SK-N-SH treated with all-trans-retinoic acid at 6 μM for 48 hours (cell line): ENCODE measurements around the gene NBAS.
"Not testable (repeated sequence)": the region's sequence is repeated elsewhere in the genome, so short reads cannot be mapped to it uniquely, and the experiment has no call there.

ENCODE experiments used
- ARNTL ChIP-seq: fragments of 450-650 bp; formaldehyde crosslinking; IDR thresholded peaks from 2 replicates; pipeline ENCODE4 v1.5.0; 2020; ENCODE audit warnings: low read depth, mild to moderate bottlenecking, moderate library complexity, borderline replicate concordance
- GLIS3 ChIP-seq: fragments of 250-450 bp; sonication (Bioruptor Pico); IDR thresholded peaks from 2 replicates; pipeline ENCODE4 v1.5.0; 2020; ENCODE audit warnings: mild to moderate bottlenecking, moderate library complexity
- ISL1 ChIP-seq: fragments of 250-450 bp; sonication (Bioruptor Pico); IDR thresholded peaks from 2 replicates; pipeline ENCODE4 v2.1.2; 2022; ENCODE audit warnings: mild to moderate bottlenecking, moderate library complexity
- POU6F1 ChIP-seq: fragments of 250-450 bp; sonication (Bioruptor Pico); IDR thresholded peaks from 2 replicates; pipeline ENCODE4 v1.8.0; 2021; ENCODE audit warnings: low read depth, mild to moderate bottlenecking, moderate library complexity, borderline replicate concordance

GRCh38 chr2:15499251-15499650, 61.9 kb downstream of the NBAS start:
- not testable (repeated sequence) for TF ChIP-seq GLIS3; ARNTL (CRISPR knock-in tag); ISL1 (CRISPR knock-in tag); POU6F1
